T-helper 2 cell treated with Interferon-gamma antibody and Interleukin-4, amounts not matched to agents 5 μg/mL and 100 μg/mL, for 36 hours (primary cell): ENCODE results near the gene MYO3A.

Experiments
- DNase-seq: peaks from one replicate; pipeline ENCODE4 v3.0.0; 2021; ENCODE audit warnings: low spot score
- H3K27ac Mint-ChIP-seq: one replicate; pipeline ENCODE4 v1.8.0; 2021; ENCODE audit warnings: mild to moderate bottlenecking, mixed read lengths
- H3K27me3 Mint-ChIP-seq: one replicate; pipeline ENCODE4 v1.8.0; 2021; ENCODE audit warnings: low read depth, mixed read lengths
- H3K36me3 Mint-ChIP-seq: one replicate; pipeline ENCODE4 v1.8.0; 2021; ENCODE audit warnings: low read depth, mixed read lengths
- H3K4me1 Mint-ChIP-seq: one replicate; pipeline ENCODE4 v1.8.0; 2021; ENCODE audit warnings: low read depth, mixed read lengths
- H3K4me3 Mint-ChIP-seq: one replicate; pipeline ENCODE4 v1.8.0; 2022; ENCODE audit warnings: mild to moderate bottlenecking, moderate library complexity, mixed read lengths
- H3K9me3 Mint-ChIP-seq: one replicate; pipeline ENCODE4 v1.8.0; 2021; ENCODE audit warnings: mixed read lengths

MYO3A gene

GRCh38 chr10:26197248-26197647 lies 263.2 kb downstream of the MYO3A start:
- Mint-ChIP-seq H3K9me3 (no peaks in the 10 kb centered on the region), H3K36me3 (no peaks in the 10 kb centered on the region), H3K27ac (no peak overlapping the region), H3K27me3 (no peaks in the 10 kb centered on the region), H3K4me3 (no peak overlapping the region), H3K4me1 (no peaks in the 10 kb centered on the region)
- DNase-seq, result no peak

DNA sequence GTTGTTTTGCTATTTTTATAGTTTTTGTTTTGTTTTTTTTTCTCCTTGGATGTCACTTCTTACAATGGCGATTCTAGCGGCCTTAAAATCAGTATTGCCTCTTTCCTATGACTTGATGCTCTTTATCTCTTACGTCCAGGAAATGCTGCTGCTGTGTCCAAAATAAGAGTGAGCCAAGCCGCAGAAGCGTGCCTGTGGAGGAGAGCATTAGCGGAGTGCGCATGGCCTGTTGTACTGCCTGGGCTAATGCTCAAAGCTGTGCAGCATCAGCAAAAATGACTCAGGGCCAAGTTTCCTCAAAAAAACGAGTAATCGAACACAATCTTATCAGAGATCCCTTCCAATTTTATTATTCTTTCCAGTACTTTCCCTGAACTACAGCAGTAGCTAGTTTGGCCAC lies 264.1 kb downstream of the MYO3A start:
- Mint-ChIP-seq H3K4me1 (no peaks in the 10 kb centered on the region), H3K27ac (no peak overlapping the region), H3K36me3 (no peaks in the 10 kb centered on the region), H3K9me3 (no peaks in the 10 kb centered on the region), H3K4me3 (no peak overlapping the region), H3K27me3 (no peaks in the 10 kb centered on the region)
- no peak for DNase-seq

- Mint-ChIP-seq H3K27me3 (no peaks in the 10 kb centered on the region), H3K27ac (no peak overlapping the region), H3K4me3 (no peak overlapping the region), H3K4me1 (no peaks in the 10 kb centered on the region), H3K36me3 (no peaks in the 10 kb centered on the region), H3K9me3 (no peaks in the 10 kb centered on the region)
- no peak for DNase-seq
These were observed 265.8 kb downstream of the MYO3A start for GRCh38 chr10:26199841-26200240.

- Mint-ChIP-seq H3K4me3 (no peak overlapping the region), H3K4me1 (no peaks in the 10 kb centered on the region), H3K36me3 (no peaks in the 10 kb centered on the region)
These were observed 271.2 kb downstream of the MYO3A start for GRCh38 chr10:26205223-26205622.

DNA sequence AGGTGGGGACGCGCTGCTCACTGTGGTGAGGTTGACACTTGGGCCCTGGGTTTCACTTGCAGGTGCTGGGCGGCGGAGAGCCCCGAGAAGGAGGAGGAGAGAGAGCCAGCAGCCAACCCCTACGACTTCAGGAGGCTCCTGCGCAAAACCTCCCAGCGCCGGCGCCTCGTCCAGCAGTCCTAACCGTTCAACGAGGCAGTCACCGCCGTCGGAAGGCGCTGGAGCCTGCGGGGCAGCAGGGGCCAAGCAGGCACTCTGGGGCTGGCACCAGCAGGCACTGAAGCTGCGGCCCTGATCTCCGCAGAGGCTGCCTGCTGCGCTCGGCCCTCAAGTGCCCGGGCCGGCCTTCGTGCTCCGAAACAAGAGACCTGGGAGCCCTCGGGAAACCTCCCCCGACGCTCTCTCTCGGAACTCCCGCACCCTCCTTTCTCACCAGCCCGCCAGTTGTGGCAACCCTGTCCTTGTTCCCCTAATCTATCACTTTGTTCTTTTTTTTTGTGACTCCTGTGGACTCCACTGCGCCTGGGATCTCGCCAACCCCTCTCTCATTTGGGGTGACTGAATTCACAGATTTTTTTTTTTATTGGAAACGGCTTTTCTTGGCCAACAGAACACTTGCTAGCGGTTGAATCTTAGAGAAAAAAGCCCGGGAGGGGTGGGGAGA lies 277.9 kb downstream of the MYO3A start:
- no peak for DNase-seq
- H3K27ac Mint-ChIP-seq, result no peak overlapping the region
- H3K4me3 Mint-ChIP-seq, result no peak overlapping the region
- H3K36me3 Mint-ChIP-seq, result no peaks in the 10 kb centered on the region
- no peaks in the 10 kb centered on the region for H3K9me3 Mint-ChIP-seq
- H3K27me3 Mint-ChIP-seq, result peaks cover 50% of the 10 kb centered on the region
- peaks cover 7% of the 10 kb centered on the region for H3K4me1 Mint-ChIP-seq

More at GRCh38 chr10:26205223-26205622, 271.2 kb downstream of the MYO3A start:
- no peak for DNase-seq
- H3K9me3 Mint-ChIP-seq, result no peaks in the 10 kb centered on the region
- H3K27me3 Mint-ChIP-seq, result no peaks in the 10 kb centered on the region
- no peak overlapping the region for H3K27ac Mint-ChIP-seq

DNA sequence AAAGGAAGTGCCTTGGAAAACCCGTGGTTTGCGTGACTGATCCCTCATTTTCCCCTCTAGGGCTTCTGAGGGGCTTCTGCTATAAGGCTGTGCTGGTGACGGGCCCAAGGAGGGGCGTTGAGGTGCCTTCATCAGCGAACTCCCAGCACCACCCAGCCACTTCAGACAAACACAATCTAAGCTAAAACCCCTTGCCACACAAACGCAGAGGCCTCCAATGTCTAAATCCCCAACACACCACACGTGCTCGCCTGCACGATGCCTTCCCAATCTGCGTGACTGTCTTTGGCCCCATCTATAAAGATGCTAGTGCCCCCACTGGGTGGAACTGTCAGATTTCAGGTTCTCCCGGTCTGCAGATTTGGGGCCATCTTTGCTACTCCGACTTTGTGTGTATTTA lies 278.5 kb downstream of the MYO3A start:
- H3K27ac Mint-ChIP-seq, result no peak overlapping the region
- DNase-seq, result no peak
- H3K9me3 Mint-ChIP-seq, result no peaks in the 10 kb centered on the region
- H3K36me3 Mint-ChIP-seq, result no peaks in the 10 kb centered on the region
- H3K27me3 Mint-ChIP-seq, result peaks cover 56% of the 10 kb centered on the region
- peaks cover 9% of the 10 kb centered on the region for H3K4me1 Mint-ChIP-seq
- H3K4me3 Mint-ChIP-seq, result no peak overlapping the region

- H3K27me3 Mint-ChIP-seq, result peaks cover 59% of the 10 kb centered on the region
- no peak overlapping the region for H3K27ac Mint-ChIP-seq
- no peak overlapping the region for H3K4me3 Mint-ChIP-seq
These were observed 279.2 kb downstream of the MYO3A start for GRCh38 chr10:26213157-26213800.

GRCh38 chr10:26214004-26214403 lies 280.0 kb downstream of the MYO3A start:
- no peak overlapping the region for H3K4me3 Mint-ChIP-seq
- no peaks in the 10 kb centered on the region for H3K36me3 Mint-ChIP-seq
- peaks cover 12% of the 10 kb centered on the region for H3K4me1 Mint-ChIP-seq
- DNase-seq, result no peak
- no peaks in the 10 kb centered on the region for H3K9me3 Mint-ChIP-seq
- no peak overlapping the region for H3K27ac Mint-ChIP-seq
- H3K27me3 Mint-ChIP-seq, result peaks cover 67% of the 10 kb centered on the region

More at GRCh38 chr10:26213157-26213800, 279.2 kb downstream of the MYO3A start:
- Mint-ChIP-seq H3K9me3 (no peaks in the 10 kb centered on the region), H3K36me3 (no peaks in the 10 kb centered on the region), H3K4me1 (peaks cover 9% of the 10 kb centered on the region)
- DNase-seq, result no peak

DNA sequence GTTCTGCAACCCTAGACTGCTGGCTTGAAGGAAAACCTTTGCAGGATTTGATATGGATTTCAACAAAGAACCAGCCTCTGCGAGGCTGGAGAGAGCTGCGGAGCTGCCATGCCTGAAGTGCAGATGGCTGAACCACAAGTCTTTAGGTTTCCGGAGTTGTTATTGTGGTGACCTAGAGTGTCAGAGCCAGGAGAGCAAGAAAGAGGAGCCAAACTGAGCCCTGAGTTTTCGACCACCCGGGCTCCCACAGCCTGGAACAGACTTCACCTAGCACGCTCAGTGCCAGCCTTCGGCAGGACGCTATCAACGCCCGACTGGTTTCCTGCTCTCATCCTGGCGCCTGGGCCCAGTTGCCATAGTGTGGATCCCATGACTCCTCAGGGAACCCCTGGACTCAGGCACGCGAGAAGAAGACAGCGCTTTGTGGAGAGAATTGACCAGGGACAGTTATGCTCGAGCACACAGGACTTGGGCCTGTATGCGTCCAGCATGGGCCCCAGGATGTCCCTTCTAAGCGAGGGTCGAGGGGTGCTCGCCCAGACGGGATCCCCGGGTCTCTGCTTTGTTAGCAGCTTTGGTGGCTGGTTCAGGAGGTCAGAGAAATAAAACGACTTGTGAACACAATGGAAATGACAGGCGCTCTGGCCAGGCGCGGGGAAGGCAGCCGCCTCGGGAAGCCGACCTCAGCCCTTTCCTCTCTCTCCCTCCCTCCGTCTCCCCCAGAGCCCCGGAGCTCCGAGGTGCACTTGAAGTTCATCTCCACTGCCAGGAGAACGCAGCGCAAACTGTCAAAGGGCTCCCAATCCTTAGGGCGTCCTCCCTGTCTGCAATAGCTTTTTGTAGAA lies 280.7 kb downstream of the MYO3A start:
- Mint-ChIP-seq H3K27me3 (peaks cover 73% of the 10 kb centered on the region), H3K4me1 (peaks cover 12% of the 10 kb centered on the region), H3K27ac (no peak overlapping the region), H3K36me3 (no peaks in the 10 kb centered on the region), H3K4me3 (no peak overlapping the region), H3K9me3 (no peaks in the 10 kb centered on the region)
- no peak for DNase-seq

DNA sequence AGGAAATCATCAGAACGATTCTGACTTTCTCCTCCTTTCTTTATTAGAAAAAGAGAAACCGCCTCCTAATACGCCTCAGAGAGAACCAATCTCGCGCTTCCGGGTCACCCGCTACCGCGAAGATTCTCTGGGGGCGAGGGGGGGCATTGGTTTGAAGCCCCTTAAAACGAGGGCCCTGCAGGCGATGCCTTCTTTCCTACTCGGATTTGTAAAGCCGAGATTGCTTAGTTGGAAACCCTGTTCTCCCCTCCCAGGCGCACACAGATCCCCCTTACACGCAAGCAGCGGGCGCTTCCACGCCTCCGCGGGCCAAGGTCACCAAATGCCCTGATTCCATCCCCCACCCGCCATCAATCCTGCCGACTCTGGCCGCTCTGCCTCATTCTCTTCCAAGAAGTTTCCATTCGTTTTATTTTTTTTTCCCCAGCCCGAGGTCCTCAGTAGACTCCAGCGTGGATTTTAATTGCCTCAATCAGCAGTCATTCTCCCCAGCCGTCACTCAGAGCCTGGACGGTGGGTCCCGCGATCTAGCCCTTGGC lies 281.4 kb downstream of the MYO3A start:
- Mint-ChIP-seq H3K4me3 (peak overlapping the region; percentile 14), H3K36me3 (no peaks in the 10 kb centered on the region), H3K27me3 (peaks cover 80% of the 10 kb centered on the region), H3K4me1 (peaks cover 12% of the 10 kb centered on the region), H3K27ac (peak overlapping the region; percentile 3), H3K9me3 (no peaks in the 10 kb centered on the region)
- DNase-seq, result no peak

GRCh38 chr10:26215935-26216584 lies 282.0 kb downstream of the MYO3A start:
- peak; percentile 26 for DNase-seq
- Mint-ChIP-seq H3K27me3 (peaks cover 86% of the 10 kb centered on the region), H3K4me3 (no peak overlapping the region), H3K36me3 (no peaks in the 10 kb centered on the region), H3K9me3 (no peaks in the 10 kb centered on the region), H3K27ac (peak overlapping the region; percentile 26), H3K4me1 (peaks cover 12% of the 10 kb centered on the region)

- no peaks in the 10 kb centered on the region for H3K36me3 Mint-ChIP-seq
These were observed 282.8 kb downstream of the MYO3A start, which contains the start of gene GAD2 for GRCh38 chr10:26216585-26217395. TSS of gene GAD2 (plus strand) at chr10:26216774. CDS start at chr10:26216810, 36 bp downstream.

More at GRCh38 chr10:26216585-26217395, 282.8 kb downstream of the MYO3A start, which contains the start of gene GAD2:
- Mint-ChIP-seq H3K4me3 (peak within 1 kb of the TSS; percentile 46), H3K27ac (peak within 1 kb of the TSS; percentile 52), H3K9me3 (no peaks in the 10 kb centered on the region), H3K27me3 (peaks cover 90% of the 10 kb centered on the region), H3K4me1 (peaks cover 12% of the 10 kb centered on the region)
- no peak for DNase-seq
